Loucy (cell line): ENCODE results near the gene MOSPD3.

Source experiments
- EZH2phosphoT487 ChIP-seq: fragments of 200-600 bp; IDR thresholded peaks from 2 replicates; pipeline ENCODE4 v1.6.1; 2018; ENCODE audit warnings: antibody characterized with exemption, mild to moderate bottlenecking, moderate library complexity, borderline replicate concordance
- TF ChIP-seq, protein P1 (sequence below): fragments of 200-600 bp; sonication (generic); conservative IDR thresholded peaks from 2 replicates; pipeline ENCODE4 v1.5.1; 2014; ENCODE audit warnings: mild to moderate bottlenecking, antibody characterized with exemption, low read length

DNA sequence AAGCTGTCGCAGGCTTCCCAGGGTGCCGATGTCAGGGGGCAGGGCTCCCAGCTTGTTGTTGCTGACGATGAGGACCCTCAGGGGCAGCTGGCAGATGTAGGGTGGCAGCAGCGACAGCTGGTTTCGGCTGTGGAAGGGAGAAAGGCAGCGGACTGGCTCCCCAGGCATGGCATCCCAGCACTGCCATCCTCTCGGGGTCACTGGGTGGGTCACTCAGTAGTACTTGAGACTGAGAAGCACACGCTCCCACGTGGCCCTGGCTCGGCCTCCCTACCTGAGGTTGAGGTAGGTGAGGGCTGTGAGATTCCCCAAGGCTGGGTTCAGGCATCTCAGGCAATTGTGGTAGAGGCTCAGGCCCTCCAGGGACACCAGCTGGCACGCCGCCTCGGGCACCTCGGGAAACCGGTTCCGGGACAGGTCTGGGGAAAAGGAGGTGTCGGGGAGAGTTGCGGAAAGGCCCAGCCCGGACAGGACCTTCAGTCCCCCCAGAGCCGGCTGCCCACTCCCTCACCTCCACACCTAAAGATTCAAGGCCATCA, 30.2 kb upstream of the MOSPD3 start:
- TF ChIP-seq, protein P1, sequence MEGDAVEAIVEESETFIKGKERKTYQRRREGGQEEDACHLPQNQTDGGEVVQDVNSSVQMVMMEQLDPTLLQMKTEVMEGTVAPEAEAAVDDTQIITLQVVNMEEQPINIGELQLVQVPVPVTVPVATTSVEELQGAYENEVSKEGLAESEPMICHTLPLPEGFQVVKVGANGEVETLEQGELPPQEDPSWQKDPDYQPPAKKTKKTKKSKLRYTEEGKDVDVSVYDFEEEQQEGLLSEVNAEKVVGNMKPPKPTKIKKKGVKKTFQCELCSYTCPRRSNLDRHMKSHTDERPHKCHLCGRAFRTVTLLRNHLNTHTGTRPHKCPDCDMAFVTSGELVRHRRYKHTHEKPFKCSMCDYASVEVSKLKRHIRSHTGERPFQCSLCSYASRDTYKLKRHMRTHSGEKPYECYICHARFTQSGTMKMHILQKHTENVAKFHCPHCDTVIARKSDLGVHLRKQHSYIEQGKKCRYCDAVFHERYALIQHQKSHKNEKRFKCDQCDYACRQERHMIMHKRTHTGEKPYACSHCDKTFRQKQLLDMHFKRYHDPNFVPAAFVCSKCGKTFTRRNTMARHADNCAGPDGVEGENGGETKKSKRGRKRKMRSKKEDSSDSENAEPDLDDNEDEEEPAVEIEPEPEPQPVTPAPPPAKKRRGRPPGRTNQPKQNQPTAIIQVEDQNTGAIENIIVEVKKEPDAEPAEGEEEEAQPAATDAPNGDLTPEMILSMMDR, result no peak
- TF ChIP-seq EZH2phosphoT487, result no peak
